Head of caudate nucleus (tissue), 42 donors: ENCODE results near the gene ZNF862.
"Not testable (repeated sequence)": the region's sequence is repeated elsewhere in the genome, so short reads cannot be mapped to it uniquely, and the experiment has no call there.

Experiments used
- DNase-seq, 42 donors: peaks; one replicate each; pipeline versions ENCODE4 v3.0.0 to v3.0.0-alpha.2; 2020 to 2021; ENCODE audit warnings: mixed read lengths in 7 of 42
- intact Hi-C: fragments of 100-400 bp; cut with DNase I; formaldehyde crosslinking; loops from one replicate; pipeline ENCODE4 v1.15.0; 2022

The ZNF862 gene

GRCh38 chr7:149882248-149883047 lies 44.3 kb downstream of the ZNF862 start:
- peak in 33 of 42 donors; percentile 43 to 84 (median 66) for DNase-seq
- intact Hi-C loops: loop anchor here (5.0 kb wide), 1 partner anchor 165 kb away; no protein-coding TSS in a partner anchor

- DNase-seq: peak in 1 of 42 donors; percentile 36
- intact Hi-C loops: loop anchor here (5.0 kb wide), 1 partner anchor 164 kb away; no protein-coding TSS in a partner anchor
Observed at GRCh38 chr7:149883048-149883438, 44.9 kb downstream of the ZNF862 start.

GRCh38 chr7:149883452-149883861 lies 45.3 kb downstream of the ZNF862 start:
- peak; percentile 67 to 91 (median 81) for DNase-seq
- intact Hi-C loops: loop anchor here (5.0 kb wide), 1 partner anchor 164 kb away; no protein-coding TSS in a partner anchor

GRCh38 chr7:149884016-149884415 lies 45.8 kb downstream of the ZNF862 start:
- DNase-seq: peak in 1 of 42 donors; percentile 35
- intact Hi-C loops: loop anchor here (5.0 kb wide), 1 partner anchor 163 kb away; no protein-coding TSS in a partner anchor

- intact Hi-C loops: loop anchor here (5.0 kb wide), 1 partner anchor 163 kb away; no protein-coding TSS in a partner anchor
Observed at GRCh38 chr7:149884541-149884940, 46.4 kb downstream of the ZNF862 start.

GRCh38 chr7:149885191-149886017 lies 47.2 kb downstream of the ZNF862 start:
- intact Hi-C loops: no loop called here
- DNase-seq: peak in 2 of 42 donors; percentile 4 to 38

More at GRCh38 chr7:149884541-149884940, 46.4 kb downstream of the ZNF862 start:
- DNase-seq: peak in 1 of 42 donors; percentile 31

- DNase-seq: peak in 2 of 42 donors; percentile 3 to 34
- intact Hi-C loops: no loop called here
Observed at GRCh38 chr7:149886018-149886415, 47.8 kb downstream of the ZNF862 start.

- intact Hi-C loops: no loop called here
- peak in 1 of 42 donors; percentile 25 for DNase-seq
Observed at GRCh38 chr7:149887311-149887710, 49.1 kb downstream of the ZNF862 start.

- intact Hi-C loops, DNase-seq: not testable (repeated sequence)
Observed at GRCh38 chr7:149890715-149891114, 52.5 kb downstream of the ZNF862 start.

- intact Hi-C loops, DNase-seq: not testable (repeated sequence)
Observed at GRCh38 chr7:149894957-149895356, 56.8 kb downstream of the ZNF862 start.

GRCh38 chr7:149907776-149908376 lies 69.7 kb downstream of the ZNF862 start:
- intact Hi-C loops: not testable (repeated sequence)
- peak in 12 of 42 donors; percentile 15 to 50 (median 40) for DNase-seq

- intact Hi-C loops, DNase-seq: not testable (repeated sequence)
Observed at GRCh38 chr7:149910219-149910618, 72.0 kb downstream of the ZNF862 start.

GRCh38 chr7:149912126-149912525 lies 74.0 kb downstream of the ZNF862 start:
- DNase-seq, intact Hi-C loops: not testable (repeated sequence)
